Measurements from ENCODE around the gene PRRT1.

DNA sequence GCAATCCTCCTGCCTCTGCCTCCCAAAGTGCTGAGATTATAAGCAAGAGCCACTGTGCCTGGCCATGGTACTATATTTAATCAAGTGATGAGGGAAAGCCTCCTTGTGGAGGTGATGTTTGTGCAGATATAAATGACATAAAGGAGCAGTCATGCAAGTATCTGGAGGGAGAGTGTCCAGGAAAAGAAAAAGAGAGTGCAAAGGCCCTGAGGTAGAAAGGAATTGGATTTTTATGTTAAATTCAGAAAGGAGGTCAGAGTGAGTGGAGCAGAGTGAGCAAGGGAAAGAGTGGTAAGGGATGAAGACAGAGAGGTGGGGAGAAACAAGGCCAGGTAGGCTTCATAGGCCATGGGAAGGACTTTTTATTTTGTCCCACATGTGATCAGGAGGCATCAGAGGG, 14.3 kb downstream of the PRRT1 start:
- TF ChIP-seq ZBTB7A (IDR thresholded peaks at IDR 0.05; ENCODE audit: low read depth) (no peak), TAF1 (IDR thresholded peaks at IDR 0.05; ENCODE audit: low read depth) (no peak)
- TF ChIP-seq, protein P1, sequence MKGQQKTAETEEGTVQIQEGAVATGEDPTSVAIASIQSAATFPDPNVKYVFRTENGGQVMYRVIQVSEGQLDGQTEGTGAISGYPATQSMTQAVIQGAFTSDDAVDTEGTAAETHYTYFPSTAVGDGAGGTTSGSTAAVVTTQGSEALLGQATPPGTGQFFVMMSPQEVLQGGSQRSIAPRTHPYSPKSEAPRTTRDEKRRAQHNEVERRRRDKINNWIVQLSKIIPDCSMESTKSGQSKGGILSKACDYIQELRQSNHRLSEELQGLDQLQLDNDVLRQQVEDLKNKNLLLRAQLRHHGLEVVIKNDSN (IDR thresholded peaks at IDR 0.05), result no peak
